ENCODE results near the gene FBXO15.

Gene FBXO15

DNA sequence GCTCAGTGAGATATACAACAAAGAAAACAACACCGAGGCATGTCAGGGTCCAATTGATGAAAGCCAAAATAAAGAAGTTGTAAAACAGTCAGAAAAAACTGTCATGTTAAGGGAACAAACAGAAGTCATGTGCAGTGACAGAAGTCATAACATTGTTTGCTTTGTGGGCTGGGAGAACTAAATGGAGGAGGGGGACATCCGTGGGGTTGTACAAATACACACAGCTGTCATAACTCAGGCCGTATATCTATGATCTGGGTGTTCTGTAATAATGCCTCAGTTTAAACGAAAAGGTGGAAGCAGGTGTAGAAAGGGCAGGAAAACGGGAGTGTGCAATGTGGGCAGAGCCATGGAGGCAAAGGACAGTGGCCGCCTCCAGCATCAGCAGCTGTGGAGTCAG, 28.0 kb upstream of the FBXO15 start:
- H3K27me3 ChIP-seq (replicated peaks; ENCODE audit: insufficient read depth, low read length): no peaks in the 10 kb centered on the region

DNA sequence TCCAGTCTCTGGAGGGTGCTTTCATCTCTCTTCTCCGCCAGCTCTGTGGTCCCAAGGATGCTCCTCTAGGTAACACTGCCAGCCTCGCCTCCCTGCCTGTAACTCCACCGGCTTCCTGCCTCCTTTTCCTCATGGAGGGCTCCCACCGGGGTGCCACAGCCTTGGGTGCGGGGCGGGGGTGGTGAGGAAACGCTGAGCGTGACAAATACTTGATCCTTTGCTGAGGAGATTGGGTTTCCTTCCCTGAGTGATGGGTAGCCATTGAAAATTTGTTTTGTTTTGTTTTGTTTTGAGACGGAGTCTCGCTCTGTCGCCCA, 25.8 kb upstream of the FBXO15 start:
- Histone ChIP-seq H3K27me3 (replicated peaks; ENCODE audit: insufficient read depth, low read length) (no peaks in the 10 kb centered on the region), H3K9ac (ENCODE audit: low read length) (no peak overlapping the region)
- TF ChIP-seq, protein P1, sequence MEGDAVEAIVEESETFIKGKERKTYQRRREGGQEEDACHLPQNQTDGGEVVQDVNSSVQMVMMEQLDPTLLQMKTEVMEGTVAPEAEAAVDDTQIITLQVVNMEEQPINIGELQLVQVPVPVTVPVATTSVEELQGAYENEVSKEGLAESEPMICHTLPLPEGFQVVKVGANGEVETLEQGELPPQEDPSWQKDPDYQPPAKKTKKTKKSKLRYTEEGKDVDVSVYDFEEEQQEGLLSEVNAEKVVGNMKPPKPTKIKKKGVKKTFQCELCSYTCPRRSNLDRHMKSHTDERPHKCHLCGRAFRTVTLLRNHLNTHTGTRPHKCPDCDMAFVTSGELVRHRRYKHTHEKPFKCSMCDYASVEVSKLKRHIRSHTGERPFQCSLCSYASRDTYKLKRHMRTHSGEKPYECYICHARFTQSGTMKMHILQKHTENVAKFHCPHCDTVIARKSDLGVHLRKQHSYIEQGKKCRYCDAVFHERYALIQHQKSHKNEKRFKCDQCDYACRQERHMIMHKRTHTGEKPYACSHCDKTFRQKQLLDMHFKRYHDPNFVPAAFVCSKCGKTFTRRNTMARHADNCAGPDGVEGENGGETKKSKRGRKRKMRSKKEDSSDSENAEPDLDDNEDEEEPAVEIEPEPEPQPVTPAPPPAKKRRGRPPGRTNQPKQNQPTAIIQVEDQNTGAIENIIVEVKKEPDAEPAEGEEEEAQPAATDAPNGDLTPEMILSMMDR (IDR thresholded peaks at IDR 0.05; ENCODE audit: low read length): no peak
- no peak for TF ChIP-seq EZH2phosphoT487 (IDR thresholded peaks at IDR 0.05; ENCODE audit: low read length)
- TF ChIP-seq EZH2 (optimal IDR thresholded peaks at IDR 0.05; ENCODE audit: low read depth, low read length): no peak

More for the DNA sequence above, 28.0 kb upstream of the FBXO15 start:
- Histone ChIP-seq H3K4me3 (ENCODE audit: low read length) (no peak overlapping the region), H4K20me1 (ENCODE audit: insufficient read depth, low read length) (no peaks in the 10 kb centered on the region), H3K9me3 (replicated peaks; ENCODE audit: insufficient read depth, low read length) (no peaks in the 10 kb centered on the region), H3K27ac (ENCODE audit: low read length) (no peak overlapping the region), H3K9ac (ENCODE audit: low read length) (no peak overlapping the region), H3K4me2 (ENCODE audit: low read depth, low read length) (no peak overlapping the region), H2AFZ (ENCODE audit: low read length) (no peak overlapping the region), H3K4me1 (ENCODE audit: low read length) (peaks cover 3% of the 10 kb centered on the region; the same call in 1 of the 2 replicates), H3K36me3 (replicated peaks; ENCODE audit: insufficient read depth, low read length) (no peaks in the 10 kb centered on the region), H3K79me2 (ENCODE audit: low read length) (no peaks in the 10 kb centered on the region), H3F3A (ENCODE audit: insufficient read depth, low read length) (0 out of 2 replicates have a peak, but pooled peaks cover 3% of the 10 kb centered on the region), H3K9me2 (replicated peaks; ENCODE audit: insufficient read depth, low read length) (no peaks in the 10 kb centered on the region)
- TF ChIP-seq EZH2 (optimal IDR thresholded peaks at IDR 0.05; ENCODE audit: low read depth, low read length) (no peak), EZH2phosphoT487 (IDR thresholded peaks at IDR 0.05; ENCODE audit: low read length) (no peak)
- TF ChIP-seq, protein P1 (IDR thresholded peaks at IDR 0.05; ENCODE audit: low read length): no peak
- no peak for DNase-seq

DNA sequence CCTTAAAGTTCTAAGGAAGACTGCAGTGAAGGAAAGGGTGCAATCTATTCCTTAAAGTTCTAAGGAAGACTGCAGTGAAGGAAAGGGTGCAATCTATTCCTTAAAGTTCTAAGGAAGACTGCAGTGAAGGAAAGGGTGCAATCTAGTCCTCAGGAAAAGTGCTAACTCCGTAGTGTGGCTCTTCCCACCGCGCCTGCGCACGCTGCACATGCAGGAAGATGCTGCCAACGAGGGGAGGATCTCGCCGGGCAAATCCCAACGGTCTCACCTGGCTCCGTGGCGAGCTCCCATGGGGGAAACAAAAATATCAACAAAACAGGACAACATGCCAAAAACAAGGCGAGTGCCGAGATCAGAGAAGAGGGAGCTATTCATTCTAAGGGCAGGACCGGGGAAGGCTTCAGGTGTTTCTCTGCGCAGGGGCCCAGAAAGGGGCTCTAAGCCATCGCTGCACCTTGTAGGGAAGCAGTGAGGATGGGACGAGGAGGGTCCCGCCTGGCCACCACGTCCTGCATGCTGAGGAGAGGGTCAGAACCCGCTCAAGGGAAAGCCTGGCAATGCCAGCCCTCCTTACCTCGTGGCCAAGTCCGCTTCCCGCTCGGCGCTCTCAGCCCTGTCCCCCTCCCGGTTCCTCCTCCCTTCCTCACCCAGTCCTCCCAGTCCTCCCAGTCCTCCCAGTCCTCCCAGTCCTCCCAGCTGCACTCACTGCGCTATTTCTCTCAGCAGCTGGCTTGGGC, 25.2 kb upstream of the FBXO15 start:
- DNase-seq: no peak
- Histone ChIP-seq H3F3A (ENCODE audit: insufficient read depth, low read length) (0 out of 2 replicates have a peak, but pooled peaks cover 3% of the 10 kb centered on the region), H3K27ac (ENCODE audit: low read length) (peak overlapping the region; percentile 44; the same call in 1 of the 2 replicates), H4K20me1 (ENCODE audit: insufficient read depth, low read length) (no peaks in the 10 kb centered on the region), H3K4me3 (ENCODE audit: low read length) (peak overlapping the region; percentile 54), H3K79me2 (ENCODE audit: low read length) (no peaks in the 10 kb centered on the region), H3K9me3 (replicated peaks; ENCODE audit: insufficient read depth, low read length) (no peaks in the 10 kb centered on the region), H3K4me1 (ENCODE audit: low read length) (peaks cover 3% of the 10 kb centered on the region; the same call in 1 of the 2 replicates), H3K27me3 (replicated peaks; ENCODE audit: insufficient read depth, low read length) (no peaks in the 10 kb centered on the region), H3K36me3 (replicated peaks; ENCODE audit: insufficient read depth, low read length) (no peaks in the 10 kb centered on the region), H3K9ac (ENCODE audit: low read length) (no peak overlapping the region; the same call in 1 of the 2 replicates), H3K9me2 (replicated peaks; ENCODE audit: insufficient read depth, low read length) (no peaks in the 10 kb centered on the region), H3K4me2 (ENCODE audit: low read depth, low read length) (peak overlapping the region; percentile 49), H2AFZ (ENCODE audit: low read length) (peak overlapping the region; percentile 71)
- TF ChIP-seq EZH2phosphoT487 (IDR thresholded peaks at IDR 0.05; ENCODE audit: low read length) (no peak), EZH2 (optimal IDR thresholded peaks at IDR 0.05; ENCODE audit: low read depth, low read length) (no peak)
- TF ChIP-seq, protein P1 (IDR thresholded peaks at IDR 0.05; ENCODE audit: low read length): no peak

More for the DNA sequence above, 25.8 kb upstream of the FBXO15 start:
- Histone ChIP-seq H3K9me3 (replicated peaks; ENCODE audit: insufficient read depth, low read length) (no peaks in the 10 kb centered on the region), H3K79me2 (ENCODE audit: low read length) (no peaks in the 10 kb centered on the region), H3K4me2 (ENCODE audit: low read depth, low read length) (no peak overlapping the region), H3K36me3 (replicated peaks; ENCODE audit: insufficient read depth, low read length) (no peaks in the 10 kb centered on the region), H3K27ac (ENCODE audit: low read length) (no peak overlapping the region), H3K9me2 (replicated peaks; ENCODE audit: insufficient read depth, low read length) (no peaks in the 10 kb centered on the region), H3K4me3 (ENCODE audit: low read length) (no peak overlapping the region), H3F3A (ENCODE audit: insufficient read depth, low read length) (0 out of 2 replicates have a peak, but pooled peaks cover 3% of the 10 kb centered on the region), H2AFZ (ENCODE audit: low read length) (no peak overlapping the region), H3K4me1 (ENCODE audit: low read length) (peaks cover 3% of the 10 kb centered on the region; the same call in 1 of the 2 replicates), H4K20me1 (ENCODE audit: insufficient read depth, low read length) (no peaks in the 10 kb centered on the region)
- DNase-seq: no peak

Data from MM.1S (cell line).